Effector memory CD8-positive, alpha-beta T cell (primary cell): ENCODE measurements around the gene SDS.
A peak's percentile ranks its signal among the peaks of the same experiment; 100 is the strongest.
"Not testable (repeated sequence)": the region's sequence is repeated elsewhere in the genome, so short reads cannot be mapped to it uniquely, and the experiment has no call there.

ENCODE experiments used
- ATAC-seq: fragments of 150-1000 bp; cut with Tn5 transposase; replicated peaks from 2 replicates; pipeline ENCODE4 v1.10.0; 2021; ENCODE audit warnings: mild to moderate bottlenecking, moderate library complexity
- DNase-seq, 3 experiments: peaks; one replicate each; pipeline ENCODE4 v3.0.0; 2021
- H3K27ac Mint-ChIP-seq, 2 donors: one replicate each; pipeline ENCODE4 v1.8.0; 2022; ENCODE audit warnings: mild to moderate bottlenecking in 2 of 2, mixed read lengths in 2 of 2, moderate library complexity in 2 of 2
- H3K27me3 Mint-ChIP-seq, 2 donors: one replicate each; pipeline ENCODE4 v1.8.0; 2022; ENCODE audit warnings: mixed read lengths in 2 of 2
- H3K36me3 Mint-ChIP-seq: one replicate; pipeline ENCODE4 v1.8.0; 2022; ENCODE audit warnings: mild to moderate bottlenecking, moderate library complexity, mixed read lengths; ENCODE audit not compliant: insufficient read depth
- H3K4me1 Mint-ChIP-seq, 2 donors: one replicate each; pipeline ENCODE4 v1.8.0; 2022; ENCODE audit warnings: low read depth in 2 of 2, mixed read lengths in 2 of 2
- H3K4me3 Mint-ChIP-seq, 2 donors: one replicate each; pipeline ENCODE4 v1.8.0; 2022; ENCODE audit warnings: mild to moderate bottlenecking in 2 of 2, mixed read lengths in 2 of 2, moderate library complexity in 2 of 2
- H3K9me3 Mint-ChIP-seq, 2 donors: one replicate each; pipeline ENCODE4 v1.8.0; 2022; ENCODE audit warnings: mixed read lengths in 2 of 2

SDS gene

GRCh38 chr12:113358381-113359132, 45.1 kb downstream of the SDS start, which contains the start of gene PLBD2:
Gene PLBD2, plus strand, starts transcription at chr12:113358587. Its CDS starts 14 bp downstream, at chr12:113358601.
- H3K27ac Mint-ChIP-seq, result peak within 1 kb of the TSS; percentile 93 to 97
- H3K36me3 Mint-ChIP-seq, result peaks cover 9% of the 10 kb centered on the region
- no peaks in the 10 kb centered on the region for H3K9me3 Mint-ChIP-seq
- DNase-seq (peak; percentile 92 to 94 (median 93)), ATAC-seq (peak; percentile 91)
- peaks cover 0 to 6% of the 10 kb centered on the region in 2 donors for H3K27me3 Mint-ChIP-seq
- H3K4me1 Mint-ChIP-seq, result peaks cover 10 to 19% of the 10 kb centered on the region in 2 donors
- peak within 1 kb of the TSS; percentile 91 for H3K4me3 Mint-ChIP-seq

- H3K9me3 Mint-ChIP-seq, H3K36me3 Mint-ChIP-seq, H3K27ac Mint-ChIP-seq, H3K4me3 Mint-ChIP-seq, DNase-seq, H3K4me1 Mint-ChIP-seq, ATAC-seq: not testable (repeated sequence)
- peaks cover 10 to 14% of the 10 kb centered on the region in 2 donors for H3K27me3 Mint-ChIP-seq
Measured at GRCh38 chr12:113354192-113354591, 49.5 kb downstream of the SDS start.

- Mint-ChIP-seq H3K27me3 (peaks cover 13 to 22% of the 10 kb centered on the region in 2 donors), H3K9me3 (no peaks in the 10 kb centered on the region), H3K27ac (no peak overlapping the region), H3K4me3 (no peak overlapping the region), H3K4me1 (no peaks in the 10 kb centered on the region), H3K36me3 (no peaks in the 10 kb centered on the region)
- ATAC-seq (no peak), DNase-seq (no peak)
Measured at GRCh38 chr12:113351089-113351488, 52.6 kb downstream of the SDS start.

- H3K27ac Mint-ChIP-seq, result no peak overlapping the region
- H3K4me1 Mint-ChIP-seq, result no peaks in the 10 kb centered on the region
- no peak for ATAC-seq
- no peak overlapping the region for H3K4me3 Mint-ChIP-seq
- no peaks in the 10 kb centered on the region for H3K36me3 Mint-ChIP-seq
- no peaks in the 10 kb centered on the region for H3K9me3 Mint-ChIP-seq
- peaks cover 9 to 22% of the 10 kb centered on the region in 2 donors for H3K27me3 Mint-ChIP-seq
- DNase-seq, result no peak
Measured at GRCh38 chr12:113348849-113349536, 54.7 kb downstream of the SDS start.

GRCh38 chr12:113347892-113348291, 55.8 kb downstream of the SDS start:
- peaks cover 9 to 22% of the 10 kb centered on the region in 2 donors for H3K27me3 Mint-ChIP-seq

GRCh38 chr12:113347107-113347506, 56.6 kb downstream of the SDS start:
- peaks cover 9 to 22% of the 10 kb centered on the region in 2 donors for H3K27me3 Mint-ChIP-seq
- no peaks in the 10 kb centered on the region for H3K4me1 Mint-ChIP-seq
- no peak for ATAC-seq
- no peaks in the 10 kb centered on the region for H3K9me3 Mint-ChIP-seq
- H3K36me3 Mint-ChIP-seq, result no peaks in the 10 kb centered on the region
- H3K27ac Mint-ChIP-seq, result peak overlapping the region in 1 of 2 donors; percentile 19
- DNase-seq, result no peak
- no peak overlapping the region for H3K4me3 Mint-ChIP-seq

More at GRCh38 chr12:113347892-113348291, 55.8 kb downstream of the SDS start:
- no peaks in the 10 kb centered on the region for H3K9me3 Mint-ChIP-seq
- no peak overlapping the region for H3K4me3 Mint-ChIP-seq
- H3K27ac Mint-ChIP-seq, result no peak overlapping the region
- ATAC-seq (no peak), DNase-seq (no peak)
- H3K4me1 Mint-ChIP-seq, result no peaks in the 10 kb centered on the region
- no peaks in the 10 kb centered on the region for H3K36me3 Mint-ChIP-seq

GRCh38 chr12:113346353-113346752, 57.3 kb downstream of the SDS start:
- ATAC-seq, result no peak
- no peaks in the 10 kb centered on the region for H3K9me3 Mint-ChIP-seq

GRCh38 chr12:113345318-113345717, 58.4 kb downstream of the SDS start:
- Mint-ChIP-seq H3K27ac (no peak overlapping the region), H3K4me3 (no peak overlapping the region), H3K36me3 (no peaks in the 10 kb centered on the region), H3K27me3 (peaks cover 9 to 19% of the 10 kb centered on the region in 2 donors), H3K9me3 (no peaks in the 10 kb centered on the region), H3K4me1 (no peaks in the 10 kb centered on the region)
- no peak for ATAC-seq
- no peak for DNase-seq

More at GRCh38 chr12:113346353-113346752, 57.3 kb downstream of the SDS start:
- no peak overlapping the region for H3K27ac Mint-ChIP-seq
- no peaks in the 10 kb centered on the region for H3K36me3 Mint-ChIP-seq
- no peak overlapping the region for H3K4me3 Mint-ChIP-seq
- H3K4me1 Mint-ChIP-seq, result no peaks in the 10 kb centered on the region
- H3K27me3 Mint-ChIP-seq, result peaks cover 9 to 22% of the 10 kb centered on the region in 2 donors
- DNase-seq, result no peak
